HG03457 (cell line): ENCODE data around the gene DOK4.

Experiments used
- ATAC-seq: cut with Tn5 transposase; IDR thresholded peaks from one replicate; pipeline ENCODE4 v1.9.1; 2021; ENCODE audit warnings: moderate number of reproducible peaks; ENCODE audit not compliant: unreplicated experiment

Gene DOK4

DNA sequence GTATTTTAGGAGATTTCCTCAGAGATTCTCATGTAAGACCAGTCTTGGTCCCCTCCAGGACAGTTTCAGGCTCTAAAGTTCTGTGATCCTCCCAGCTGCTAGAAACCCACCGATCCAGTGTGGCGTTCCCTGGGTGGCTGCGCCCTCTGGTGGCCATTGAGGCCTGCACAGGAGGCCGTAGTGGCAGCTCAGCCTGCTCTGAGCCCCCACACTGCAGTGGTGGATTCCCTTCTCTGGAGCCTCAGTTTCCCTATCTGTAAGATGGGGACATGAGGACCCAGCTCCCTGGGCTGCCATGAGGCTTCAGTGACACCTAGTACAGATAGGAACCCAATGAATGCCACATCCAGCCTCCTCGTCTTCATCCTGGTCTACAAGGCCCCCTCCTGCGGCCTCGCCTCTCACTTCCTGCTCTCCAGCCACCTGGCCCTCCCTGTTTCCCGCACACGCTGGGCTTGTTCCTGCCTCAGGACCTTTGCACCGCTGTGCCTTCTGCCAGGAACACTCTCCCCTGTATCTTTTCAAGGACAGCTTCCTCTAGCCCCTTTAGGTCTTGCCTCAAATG, 33.6 kb upstream of the DOK4 start:
- ATAC-seq, result no peak

DNA sequence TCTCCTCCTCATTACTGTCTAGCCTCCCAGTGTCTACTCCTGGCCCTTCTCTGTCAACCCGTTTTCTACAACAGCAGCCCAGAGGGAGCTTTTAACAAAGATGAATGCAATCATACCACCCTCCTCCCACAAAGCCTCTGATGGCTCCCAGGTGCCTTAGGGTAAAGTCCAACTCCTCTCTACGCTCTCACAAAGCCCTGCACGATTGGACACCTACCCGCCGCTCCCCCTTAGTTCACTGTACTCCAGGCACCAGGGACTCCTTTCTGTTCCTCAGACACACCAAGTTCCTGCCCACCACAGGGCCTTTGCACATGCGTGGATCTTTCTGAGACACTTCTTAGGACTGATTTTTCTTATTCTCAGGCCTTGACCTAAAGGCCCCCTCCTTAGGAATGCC, 32.6 kb upstream of the DOK4 start:
- ATAC-seq, result no peak

DNA sequence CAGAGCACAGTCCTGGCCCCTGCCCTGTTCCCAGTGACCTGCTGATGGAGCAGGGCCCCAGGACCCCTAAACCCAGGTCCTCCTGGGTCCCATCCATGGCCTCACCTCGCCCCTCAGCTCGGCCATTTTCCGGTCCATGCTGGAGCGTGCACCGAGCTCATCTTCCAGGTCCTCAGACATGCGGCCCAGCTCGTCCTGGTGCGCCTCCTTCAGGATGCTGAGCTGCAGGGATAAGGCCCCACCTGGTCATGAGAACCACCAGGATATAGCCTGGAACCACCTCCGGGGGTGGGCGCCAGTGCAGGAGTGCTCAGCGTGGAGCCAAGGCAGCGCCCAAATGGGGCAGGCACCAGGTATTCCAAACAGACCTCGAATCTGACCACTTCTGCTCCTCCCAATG, 32.2 kb upstream of the DOK4 start:
- ATAC-seq, result no peak

DNA sequence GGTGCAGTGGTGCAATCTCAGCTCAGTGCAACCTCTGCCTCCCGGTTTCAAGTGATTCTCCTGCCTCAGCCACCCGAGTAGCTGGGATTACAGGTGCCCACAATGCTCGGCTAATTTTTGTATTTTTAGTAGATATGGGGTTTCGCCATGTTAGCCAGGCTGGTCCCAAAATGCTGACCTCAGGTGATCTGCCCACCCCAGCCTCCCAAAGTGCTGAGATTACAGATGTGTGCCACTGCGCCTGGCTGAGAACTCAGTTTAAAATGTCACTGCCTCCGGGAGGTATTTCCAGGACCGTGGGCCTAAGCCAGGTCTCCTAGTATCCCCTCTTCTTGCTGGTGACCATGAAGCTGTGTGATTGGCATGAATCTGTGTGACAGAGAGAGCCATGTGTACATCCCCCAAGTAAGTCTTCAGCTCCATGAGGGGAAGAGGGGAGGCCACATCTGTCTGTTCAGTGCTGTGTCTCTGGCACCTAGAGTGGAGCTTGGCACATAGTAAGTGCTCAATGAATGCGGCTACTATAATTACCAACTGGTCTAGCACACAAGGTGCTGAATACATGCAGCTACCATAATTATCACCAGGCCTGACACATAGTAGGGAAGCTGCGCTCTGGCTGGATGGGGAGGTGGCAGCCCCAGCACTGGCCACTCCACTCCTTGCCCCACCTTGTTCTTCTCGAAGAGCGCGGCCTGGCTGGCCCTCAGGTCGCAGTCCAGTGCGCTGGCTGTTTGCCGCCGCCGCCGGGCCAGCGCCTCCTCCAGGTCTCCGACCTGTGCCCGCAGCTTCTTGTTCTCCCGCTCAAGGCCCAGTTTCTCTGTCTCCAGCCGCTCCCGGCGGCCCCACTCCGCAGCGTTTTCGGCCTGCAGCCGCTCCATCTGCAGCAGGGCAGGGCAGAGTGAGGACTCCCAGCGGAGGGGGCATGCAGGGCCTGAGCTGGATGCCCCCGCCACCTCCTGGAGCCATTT, 31.4 kb upstream of the DOK4 start:
- no peak for ATAC-seq

DNA sequence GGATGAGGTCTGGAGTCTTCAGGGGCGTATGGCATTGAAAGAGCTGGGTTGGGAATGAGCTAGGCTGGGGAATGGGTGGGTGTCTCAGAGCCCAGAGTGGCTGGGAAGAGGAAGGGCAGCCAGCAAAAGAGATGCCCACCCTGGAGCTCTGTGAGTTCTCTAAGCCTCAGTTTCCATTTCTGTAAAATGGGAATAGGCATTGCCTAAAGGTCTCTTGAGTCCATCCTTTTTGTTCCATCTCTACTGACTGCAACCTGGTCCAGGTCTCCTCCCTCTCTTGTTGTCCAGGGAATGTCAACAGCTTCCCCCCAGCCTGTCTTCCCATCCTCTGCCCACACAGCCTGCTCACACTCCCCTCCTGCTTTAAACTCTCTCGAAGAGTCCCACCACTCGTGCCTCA, 30.5 kb upstream of the DOK4 start:
- no peak for ATAC-seq

DNA sequence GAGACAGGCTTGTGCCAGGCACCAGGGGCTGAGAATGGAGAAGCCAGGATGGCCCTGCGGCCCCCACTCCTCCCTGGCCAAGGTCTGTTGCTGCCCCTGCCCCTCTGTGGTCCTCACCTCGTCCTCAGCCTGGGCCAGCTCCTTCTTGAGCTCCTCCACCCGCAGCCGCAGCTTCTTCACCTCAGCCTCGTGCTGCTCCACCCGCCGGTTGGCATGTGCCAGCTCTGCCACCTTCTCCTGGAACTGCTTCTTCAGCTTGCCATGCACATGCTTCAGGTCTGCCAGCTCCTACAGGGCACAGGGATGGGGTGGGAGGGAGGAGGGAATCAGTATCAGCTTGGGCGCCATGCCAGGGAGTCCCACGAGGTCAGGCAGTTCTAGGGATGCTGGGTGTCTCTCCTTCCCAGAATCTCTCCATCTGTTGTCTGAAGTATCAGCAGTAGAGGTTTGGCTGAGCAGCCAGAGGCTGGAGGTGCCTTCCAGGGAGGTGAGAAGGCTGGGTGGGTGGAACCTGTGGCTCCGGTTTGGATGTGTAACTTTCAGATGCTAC, 30.0 kb upstream of the DOK4 start:
- no peak for ATAC-seq

DNA sequence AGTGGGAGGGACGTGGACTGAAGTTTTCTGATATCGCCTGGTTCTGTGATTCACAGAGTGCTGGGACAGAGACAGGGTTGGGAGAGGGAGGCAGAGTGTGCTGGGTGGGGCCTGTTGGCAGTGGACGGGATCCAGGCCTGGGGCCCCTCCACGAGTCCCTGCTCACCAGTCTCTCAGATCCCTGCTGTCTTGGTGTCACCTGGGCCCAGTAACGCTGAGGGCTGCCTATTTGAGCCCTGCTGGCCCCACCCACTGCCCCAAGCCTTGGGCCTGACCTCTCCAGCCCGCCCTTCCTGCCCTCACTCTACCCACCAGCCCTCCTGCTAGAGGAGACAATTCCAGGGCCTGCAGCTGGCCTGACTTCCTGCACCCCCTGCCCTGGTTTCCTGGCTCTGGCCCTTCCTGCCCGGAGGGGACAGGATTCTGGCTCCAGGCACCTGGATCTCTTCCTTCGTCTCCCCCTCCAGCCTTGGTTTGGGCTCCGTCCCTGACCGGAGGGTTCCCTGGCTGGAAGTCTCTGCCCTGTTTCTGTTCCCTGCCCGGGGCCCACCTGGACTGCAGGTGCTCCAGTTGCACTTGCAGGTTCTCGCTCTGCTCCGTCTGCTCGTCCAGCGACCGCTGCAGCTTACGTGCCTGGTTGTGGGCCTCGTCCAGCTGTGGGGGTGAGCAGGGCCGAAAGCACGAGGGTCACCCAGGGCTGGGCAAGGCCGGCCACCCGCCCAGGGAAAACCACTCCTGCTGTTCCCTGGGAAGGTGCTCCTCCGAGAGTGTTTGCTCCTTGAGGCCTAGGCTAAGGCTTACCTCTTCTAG, 28.7 kb upstream of the DOK4 start:
- ATAC-seq, result no peak

DNA sequence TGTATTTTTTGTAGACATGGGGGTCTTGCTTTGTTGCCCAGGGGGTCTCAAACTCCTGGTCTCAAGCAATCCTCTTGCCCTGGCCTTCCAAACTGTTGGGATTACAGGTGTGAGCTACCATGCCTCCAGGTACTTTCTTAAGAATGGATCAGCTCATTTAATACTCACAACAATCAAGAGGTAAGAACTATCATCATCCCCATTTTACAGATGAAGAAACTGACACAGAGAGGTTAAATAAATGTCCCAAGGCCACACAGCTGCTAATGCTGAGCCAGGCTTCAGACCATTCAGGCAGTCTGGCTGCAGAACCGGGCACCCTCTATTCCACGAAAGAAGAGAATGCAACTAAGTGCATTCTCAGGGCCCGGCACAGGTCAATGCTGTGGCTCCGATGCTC, 28.1 kb upstream of the DOK4 start:
- no peak for ATAC-seq

DNA sequence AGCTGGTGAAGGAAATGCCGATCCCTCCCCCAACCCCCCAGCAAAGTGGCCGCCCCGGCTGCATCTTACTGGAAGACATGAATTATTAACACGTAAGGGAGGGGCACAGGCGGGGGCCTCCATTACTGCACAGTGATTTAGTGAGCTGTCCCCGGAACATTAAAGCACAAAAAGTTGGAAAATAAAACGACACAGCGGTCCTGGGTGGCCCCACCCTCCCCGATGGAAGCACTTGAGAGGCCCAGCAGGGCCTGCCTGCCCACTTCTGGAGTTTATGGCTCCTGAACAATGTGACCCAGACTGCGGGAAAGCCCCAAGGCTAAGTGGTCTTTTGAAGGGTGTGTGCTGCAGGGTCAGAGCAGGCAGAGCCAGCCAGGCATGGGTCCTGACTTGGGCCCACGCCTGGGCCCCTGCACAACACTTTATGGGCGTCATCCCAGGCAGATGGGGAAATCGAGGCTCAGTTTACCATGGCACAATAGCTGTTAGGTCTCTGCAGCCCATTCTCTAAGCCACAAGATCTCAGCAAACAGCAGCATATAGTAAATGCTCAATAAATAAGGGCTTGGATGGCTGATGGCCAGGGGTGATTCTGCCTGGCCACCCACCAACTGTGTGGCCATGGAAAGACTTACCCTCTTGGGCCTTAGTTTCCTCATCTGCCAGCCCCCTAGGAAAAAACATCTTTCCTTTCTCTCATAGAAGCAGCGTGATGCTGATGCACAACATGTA, 27.2 kb upstream of the DOK4 start:
- no peak for ATAC-seq

DNA sequence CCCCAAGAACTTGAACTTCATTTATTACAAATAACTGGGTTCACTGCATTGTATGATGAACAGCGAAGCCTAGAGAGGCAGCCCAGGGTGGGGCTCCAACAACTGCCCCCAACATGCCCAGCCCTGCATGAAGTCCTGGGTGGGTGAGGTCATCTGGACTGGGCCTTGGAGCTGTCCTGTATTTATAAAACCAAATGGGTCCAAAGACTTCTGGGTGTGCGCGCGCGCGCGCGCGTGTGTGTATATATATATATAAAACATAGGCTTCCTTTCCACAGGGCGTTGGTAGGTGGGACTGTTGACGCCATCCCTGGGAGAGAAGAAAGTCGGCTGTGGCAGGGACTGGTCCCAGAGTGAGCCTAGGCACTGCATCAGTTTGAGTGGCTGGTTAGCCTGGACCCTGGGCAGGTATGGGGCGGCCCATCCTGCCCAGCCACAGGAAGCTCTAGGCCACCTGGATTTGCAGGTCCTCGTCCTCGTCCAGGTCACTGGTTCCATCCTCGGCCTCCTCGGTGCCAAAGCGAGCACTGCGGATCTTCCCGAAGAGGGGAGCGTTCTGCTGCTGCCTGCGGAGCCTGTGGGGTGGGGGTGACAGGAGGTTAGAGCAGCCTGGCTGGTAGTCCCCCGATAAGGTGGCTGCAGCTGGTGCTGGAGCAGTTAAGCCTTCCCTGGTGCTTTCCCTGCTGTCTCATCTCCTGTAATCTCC, 26.2 kb upstream of the DOK4 start:
- ATAC-seq, result no peak

DNA sequence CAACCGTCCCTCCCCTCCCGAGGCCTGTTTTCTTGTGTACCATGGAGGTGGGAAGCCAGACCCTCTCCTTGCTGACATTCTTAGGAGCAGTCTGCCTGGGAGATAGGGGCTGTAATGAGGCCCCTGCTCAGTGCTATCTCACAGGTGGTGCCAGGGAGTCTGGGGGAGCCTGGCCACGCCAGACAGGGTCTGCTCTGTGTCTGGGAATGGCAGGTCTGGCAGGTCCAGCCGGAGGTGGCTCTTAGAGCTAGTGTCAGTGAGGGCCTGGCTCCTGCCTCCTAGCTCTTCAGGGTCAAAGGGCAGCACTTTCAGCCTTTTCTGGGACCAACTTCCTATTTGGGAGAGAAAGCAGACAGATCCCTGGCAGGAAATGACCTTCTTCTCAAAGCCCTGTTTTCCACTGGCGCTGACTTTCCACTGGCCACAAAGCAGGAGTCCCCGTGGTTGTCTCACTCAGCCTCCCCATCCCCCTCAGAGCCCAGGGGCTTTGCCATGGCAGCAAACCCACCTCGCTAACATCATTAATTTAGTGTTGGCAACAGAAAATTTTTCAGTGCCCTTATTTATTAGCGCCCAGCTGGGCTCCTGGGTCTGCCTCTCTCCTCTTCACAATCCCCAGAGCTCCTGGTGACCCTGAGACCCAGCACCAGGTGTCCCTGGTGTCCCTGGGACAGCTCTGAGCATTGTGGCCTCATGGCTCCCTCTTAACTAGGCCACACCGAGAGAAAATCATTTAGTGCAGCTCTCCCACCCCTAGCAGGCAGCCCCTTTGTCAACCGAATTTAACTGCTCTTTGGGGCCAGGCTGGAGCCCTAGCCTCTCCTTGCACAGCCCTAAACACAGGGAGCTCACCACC, 24.0 kb upstream of the DOK4 start:
- no peak for ATAC-seq

DNA sequence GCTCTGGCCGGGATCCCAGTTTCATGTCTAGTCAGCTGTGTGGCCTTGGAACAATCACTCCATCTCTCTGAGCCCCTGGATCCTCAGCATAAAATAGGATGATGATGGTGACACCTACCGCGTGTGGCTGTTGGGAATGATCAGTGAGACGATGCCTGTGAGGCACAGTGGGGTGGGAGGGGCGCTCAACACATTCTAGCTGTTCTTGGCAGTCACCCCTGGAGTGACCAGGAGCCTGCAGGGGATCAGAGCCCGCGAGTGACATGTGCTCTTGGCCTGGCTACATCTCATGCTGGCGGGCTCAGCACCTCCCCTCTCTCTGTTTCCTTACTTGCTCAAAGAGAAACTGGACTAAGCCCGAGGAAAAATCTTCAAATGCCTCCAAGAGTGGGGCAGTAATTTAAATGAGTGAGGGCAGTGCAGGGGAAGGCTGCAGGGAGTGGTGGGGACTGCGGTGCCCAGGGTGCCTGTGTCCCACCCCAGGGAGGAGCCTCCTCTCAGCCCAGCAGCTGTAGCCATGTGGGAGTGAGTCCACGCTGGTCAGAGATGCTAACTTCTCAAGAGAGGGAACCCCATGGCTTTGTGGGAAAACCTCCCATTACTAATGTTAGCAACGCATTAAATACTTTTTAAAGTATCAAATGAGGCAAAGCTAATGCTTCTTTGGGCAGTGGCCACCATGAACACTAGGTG, 23.1 kb upstream of the DOK4 start:
- ATAC-seq, result no peak

DNA sequence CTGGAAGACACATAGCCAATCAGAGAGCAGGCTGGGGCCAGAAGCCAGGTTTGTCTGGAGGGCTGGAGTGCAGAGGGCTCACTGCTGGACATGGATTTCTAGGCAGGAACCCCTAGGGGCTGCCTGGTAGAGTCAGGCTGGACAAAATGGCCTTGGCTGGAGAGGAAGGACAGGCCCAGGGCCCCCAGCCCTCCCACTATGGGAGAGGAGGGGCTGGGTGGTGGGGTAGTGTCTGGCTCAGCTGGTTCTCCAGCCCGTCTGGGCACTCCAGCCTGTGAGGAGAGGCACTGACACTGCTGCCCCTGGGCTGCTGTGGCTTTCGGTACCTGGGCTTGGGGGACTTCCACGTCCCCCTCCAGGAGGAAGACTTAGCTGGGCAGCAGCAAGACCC, 21.7 kb upstream of the DOK4 start:
- no peak for ATAC-seq

DNA sequence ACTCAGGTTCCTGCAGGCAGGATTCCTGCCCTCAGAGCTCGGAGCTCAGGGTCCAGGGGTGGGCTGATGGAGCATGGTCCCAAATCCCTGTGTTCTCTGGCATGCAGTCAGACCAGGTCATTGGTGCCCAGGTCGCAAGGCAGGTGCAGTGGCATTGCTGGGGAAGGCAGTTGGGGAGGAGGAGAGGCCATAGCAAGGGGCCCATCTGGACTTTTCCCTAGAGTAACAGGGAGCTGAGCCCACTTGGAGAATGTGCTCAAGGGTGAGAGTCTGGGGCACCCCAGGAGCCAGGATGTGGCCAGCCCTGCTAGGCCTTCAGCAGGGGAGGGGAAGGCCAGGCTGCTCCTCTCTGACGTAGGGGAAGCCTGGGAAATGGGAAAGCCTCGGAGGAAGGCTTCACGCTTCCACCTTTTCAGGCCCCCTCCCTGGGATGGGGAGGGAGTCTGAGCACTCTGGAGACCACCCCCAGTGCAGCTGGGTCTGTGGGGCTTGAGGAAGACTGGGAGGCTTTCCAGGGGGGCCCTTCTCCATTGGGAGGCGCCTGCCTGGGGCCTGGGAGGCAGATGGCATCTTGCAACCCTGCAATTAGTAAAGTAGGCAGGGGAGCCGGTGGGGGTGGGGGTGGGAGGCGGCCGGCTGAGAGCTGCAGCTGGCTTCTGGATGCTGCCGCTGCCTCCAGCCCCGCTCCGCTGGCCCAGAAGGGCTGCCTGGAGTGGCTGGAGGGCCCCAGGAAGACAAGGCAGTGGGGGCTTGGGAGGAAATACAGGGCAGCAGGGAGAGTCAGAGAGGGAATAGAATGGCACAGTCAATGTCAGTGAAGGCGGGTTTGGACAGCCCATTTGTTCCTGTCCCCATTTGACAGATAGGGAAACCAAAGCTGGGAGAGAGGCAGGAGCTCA, 21.1 kb upstream of the DOK4 start:
- no peak for ATAC-seq

DNA sequence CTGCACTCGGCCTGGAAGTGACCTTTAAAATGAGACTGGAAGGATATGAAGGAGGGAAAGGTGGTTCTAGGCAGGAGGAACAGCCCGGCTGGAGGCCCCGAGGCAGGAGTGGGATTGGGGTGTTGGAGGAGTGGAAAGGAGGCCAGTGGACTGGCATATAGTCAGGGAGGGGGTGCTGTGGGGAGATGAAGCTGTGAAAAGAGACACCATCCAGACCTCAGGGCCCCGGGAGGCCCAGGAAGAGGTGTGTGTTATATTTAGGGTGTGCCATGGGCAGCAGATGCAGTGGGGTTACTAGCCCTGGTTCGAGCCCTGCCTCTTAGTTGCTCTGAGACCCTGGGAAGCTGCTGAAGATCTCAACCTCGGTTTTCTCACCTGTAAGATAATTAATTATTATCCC, 18.9 kb upstream of the DOK4 start:
- ATAC-seq, result no peak

DNA sequence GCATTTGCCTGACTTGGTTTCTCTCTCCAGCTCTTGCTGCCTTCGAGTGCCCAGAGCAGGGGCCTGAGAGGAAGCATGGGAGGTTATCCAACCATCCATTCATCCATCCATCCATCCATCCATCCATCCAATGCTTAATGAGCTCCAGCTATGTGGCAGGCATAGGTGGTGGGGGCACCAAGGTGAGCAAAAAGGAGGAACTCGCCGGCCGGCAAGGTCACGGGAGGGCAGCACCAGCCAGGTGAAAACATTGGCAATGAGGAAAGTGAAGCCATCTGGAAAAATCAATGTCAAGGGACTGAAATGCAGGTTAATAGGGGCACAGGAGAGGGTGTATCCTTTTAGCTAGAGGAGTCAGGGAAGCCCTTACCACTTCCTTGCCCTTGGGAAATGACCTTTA, 18.2 kb upstream of the DOK4 start:
- ATAC-seq, result no peak

DNA sequence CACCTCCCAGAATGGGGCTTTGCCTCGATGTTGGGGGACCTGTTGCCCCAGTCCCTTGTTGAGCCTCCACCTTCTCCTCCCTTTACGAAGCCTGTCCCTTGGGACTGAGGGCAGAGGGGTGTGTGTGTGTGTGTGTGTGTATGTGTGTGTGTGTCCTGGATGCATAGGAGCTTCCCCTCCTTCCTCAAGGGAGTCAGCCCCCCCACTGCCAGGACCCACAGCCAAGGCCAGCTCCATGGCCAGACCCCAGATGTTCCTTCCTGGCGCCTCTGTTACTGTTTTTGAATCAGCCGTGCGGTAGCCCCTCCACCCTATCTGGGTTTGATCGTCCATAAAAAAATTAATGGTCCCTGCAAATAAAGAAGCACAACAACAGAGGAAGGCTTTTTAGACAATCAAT, 17.7 kb upstream of the DOK4 start:
- ATAC-seq, result no peak

DNA sequence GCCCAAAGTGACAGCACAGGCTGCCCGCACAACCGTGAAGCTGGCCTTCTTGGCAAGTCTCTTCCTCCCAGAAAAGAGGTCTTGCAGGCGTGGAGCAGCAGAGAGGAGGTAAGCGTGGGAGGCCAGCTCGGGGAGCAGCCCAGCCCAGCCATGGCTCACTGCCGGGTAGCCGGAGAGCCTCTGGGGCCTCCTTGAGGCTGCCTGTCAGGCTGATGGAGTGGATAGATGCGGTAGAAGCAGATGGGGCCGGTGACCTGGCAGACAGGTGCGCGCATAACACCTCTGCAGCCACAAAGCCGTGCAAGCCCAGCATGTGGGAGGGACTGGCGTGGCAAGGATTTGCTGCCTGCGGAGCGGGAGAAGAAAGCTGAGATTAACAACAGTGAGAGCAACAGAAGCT, 17.1 kb upstream of the DOK4 start:
- no peak for ATAC-seq
